ENCODE results near the gene FEM1A.
"Not testable (repeated sequence)": the region's sequence is repeated elsewhere in the genome, so short reads cannot be mapped to it uniquely, and the experiment has no call there.

The FEM1A gene, protein sequence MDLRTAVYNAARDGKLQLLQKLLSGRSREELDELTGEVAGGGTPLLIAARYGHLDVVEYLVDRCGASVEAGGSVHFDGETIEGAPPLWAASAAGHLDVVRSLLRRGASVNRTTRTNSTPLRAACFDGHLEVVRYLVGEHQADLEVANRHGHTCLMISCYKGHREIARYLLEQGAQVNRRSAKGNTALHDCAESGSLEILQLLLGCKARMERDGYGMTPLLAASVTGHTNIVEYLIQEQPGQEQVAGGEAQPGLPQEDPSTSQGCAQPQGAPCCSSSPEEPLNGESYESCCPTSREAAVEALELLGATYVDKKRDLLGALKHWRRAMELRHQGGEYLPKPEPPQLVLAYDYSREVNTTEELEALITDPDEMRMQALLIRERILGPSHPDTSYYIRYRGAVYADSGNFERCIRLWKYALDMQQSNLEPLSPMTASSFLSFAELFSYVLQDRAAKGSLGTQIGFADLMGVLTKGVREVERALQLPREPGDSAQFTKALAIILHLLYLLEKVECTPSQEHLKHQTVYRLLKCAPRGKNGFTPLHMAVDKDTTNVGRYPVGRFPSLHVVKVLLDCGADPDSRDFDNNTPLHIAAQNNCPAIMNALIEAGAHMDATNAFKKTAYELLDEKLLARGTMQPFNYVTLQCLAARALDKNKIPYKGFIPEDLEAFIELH

DNA sequence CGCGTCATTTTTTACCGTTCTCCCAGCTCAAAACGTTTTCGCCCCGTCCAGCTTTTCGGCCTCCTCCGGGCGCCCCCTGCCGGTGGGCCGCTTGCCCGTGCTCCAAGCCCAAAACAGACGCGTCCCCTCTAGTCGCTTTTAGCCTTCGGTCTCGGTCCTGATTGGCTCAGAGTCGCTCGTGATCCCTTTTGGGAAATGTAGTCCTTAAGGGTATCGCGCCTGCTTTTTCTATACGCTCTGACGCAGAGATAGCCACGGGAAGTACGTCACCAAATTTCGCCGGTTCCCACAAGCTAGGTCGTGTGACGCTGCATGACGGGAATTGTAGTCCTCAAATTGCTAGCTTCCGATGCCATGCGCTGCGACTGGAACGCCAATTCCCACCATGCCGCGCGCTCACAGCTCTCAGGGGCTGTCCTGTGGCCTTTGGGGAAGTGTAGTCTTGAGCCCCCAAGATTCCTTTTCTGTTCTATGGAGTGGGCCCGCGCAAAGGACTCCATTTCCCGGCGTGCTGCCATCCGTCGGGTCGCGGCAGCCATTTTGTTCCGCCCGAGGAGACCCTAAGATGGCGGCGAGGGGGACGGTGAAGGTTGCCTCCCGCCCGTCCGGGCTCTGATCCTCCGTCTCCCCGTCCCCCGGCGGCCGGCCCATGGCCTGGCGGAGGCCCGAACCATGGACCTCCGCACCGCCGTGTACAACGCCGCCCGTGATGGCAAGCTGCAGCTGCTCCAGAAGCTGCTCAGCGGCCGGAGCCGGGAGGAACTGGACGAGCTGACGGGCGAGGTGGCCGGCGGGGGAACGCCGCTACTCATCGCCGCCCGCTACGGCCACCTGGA lies at the start of gene FEM1A:
FEM1A (plus strand) TSS at position 552 of the 836 bp plus-strand sequence; CDS start at position 673, 121 bp downstream.
- DNase-seq: peak; percentile 98

DNA sequence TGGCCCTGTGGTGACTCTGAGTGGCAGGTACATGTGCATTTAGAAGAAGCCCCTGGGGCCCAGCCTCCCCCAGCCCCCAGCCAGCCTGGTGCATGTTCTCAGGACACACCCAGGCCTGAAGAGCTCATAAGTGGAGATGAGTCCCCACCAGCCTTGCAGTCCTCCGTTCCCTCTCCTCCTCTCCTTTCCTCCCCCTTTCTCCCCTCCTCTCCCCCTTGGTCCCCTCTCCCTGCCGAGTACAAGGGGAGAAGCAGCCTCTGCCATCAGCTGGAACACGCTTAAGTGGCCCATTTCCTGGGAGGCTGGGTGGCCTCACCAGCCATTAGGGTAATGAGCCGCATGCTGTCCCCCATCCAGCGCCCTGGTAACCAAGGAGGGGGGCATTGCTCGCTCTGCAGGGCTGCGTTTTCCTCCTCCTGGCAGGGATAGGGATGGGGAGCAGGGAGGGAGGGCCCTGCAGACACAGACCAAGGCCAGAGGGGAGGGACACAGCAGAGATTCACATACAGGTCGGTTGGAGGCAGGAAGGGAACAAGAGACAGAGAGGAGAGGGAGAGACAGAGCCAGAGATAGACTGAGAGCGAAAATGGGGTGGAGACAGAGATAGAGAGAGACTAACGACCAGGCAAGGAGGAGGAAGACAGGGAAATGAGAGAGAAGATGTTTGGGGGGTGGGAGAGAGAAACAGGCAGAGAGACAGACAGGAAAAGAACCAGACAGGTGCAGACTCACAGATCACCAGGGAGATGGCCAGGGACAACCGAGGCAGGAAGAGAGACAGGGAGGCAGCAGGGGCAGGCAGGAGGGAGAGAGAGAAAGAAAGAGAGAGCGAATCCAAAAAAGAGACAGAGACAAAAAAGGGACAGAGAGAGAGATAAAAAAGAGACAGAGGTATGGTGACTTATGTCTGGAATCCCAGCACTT lies 48.5 kb upstream of the FEM1A start:
- DNase-seq: no peak

DNA sequence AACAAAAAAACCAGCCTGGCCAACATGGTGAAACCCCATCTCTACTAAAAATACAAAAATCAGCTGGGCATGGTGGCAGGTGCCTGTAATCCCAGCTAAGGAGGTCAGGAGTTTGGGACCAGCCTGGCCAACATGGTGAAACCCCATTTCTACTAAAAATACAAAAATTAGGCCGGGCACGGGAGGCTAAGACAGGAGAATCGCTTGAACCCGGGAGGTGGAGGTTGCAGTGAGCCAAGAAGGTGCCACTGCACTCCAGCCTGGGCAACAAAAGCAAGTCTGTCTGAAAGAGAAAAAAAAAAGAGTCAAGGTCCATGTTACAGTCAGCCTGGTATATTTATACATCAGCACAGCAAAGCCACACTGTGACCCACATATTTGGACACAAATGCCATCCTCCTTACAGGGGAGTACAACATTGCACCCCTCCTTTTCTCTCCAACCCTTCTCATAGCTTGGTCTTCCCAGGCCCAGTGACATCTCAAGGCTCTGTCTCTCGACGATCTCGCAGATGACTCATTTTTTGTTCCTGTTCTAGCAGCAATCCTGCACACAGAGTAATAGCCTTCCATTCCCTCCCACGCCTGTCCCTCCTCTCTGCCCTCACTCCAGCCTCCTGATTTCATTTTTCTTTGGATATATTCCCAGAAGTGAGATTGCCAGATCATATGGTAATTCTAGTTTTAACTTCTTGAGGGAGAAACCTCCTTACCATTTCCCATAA lies 46.9 kb upstream of the FEM1A start:
- DNase-seq: no peak

DNA sequence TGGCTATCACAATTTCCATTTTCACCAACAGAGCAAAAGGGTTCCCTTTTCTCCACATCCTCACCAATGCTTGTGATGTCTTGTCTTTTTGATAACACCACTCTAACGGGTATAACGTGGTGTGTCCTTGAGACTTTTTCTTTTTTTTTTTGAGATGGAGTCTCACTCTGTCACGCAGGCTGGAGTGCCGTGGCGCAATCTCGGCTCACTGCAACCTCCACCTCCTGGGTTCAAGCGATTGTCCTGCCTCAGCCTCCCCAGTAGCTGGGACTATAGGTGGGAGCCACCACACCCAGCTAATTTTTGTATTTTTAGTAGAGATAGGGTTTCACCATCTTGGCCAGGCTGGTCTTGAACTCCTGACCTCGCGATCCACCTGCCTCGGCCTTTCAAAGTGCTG lies 46.4 kb upstream of the FEM1A start:
- DNase-seq: not testable (repeated sequence)

DNA sequence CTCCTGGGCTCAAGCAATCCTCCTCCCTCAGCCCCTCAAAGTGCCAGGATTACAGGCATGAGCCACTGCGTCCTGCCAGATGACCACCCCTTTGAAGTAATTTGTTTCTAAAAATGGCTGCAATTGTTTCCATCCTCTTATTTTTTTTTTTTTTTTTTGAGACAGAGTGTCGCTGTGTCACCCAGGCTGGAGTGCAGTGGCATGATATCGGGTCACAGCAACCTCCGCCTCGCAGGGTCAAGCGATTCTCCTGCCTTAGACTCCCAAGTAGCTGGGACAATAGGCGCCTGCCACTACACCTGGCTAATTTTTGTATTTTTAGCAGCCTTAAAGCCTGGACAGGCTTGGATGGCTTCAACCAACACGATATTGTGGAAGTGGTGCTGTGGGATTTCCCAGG lies 45.5 kb upstream of the FEM1A start:
- DNase-seq: no peak

DNA sequence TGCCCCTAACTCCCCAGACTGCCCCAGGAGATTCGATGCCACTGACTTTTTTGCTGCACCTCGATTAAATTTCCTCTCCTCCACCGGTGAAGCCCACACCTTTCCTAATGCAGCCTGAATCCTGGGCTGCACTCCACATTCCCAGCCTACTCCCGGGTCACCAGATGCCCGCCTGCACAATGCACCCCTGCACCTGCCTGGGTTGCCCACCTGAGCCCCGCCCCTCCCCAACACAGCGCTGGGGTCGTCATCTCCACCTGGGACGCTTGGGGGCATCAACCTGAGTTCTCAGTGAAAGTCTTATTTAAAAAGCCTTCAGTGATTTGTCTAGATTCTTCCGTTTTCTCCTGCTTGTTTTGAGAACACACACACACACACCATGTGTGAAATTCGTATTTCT lies 43.3 kb upstream of the FEM1A start:
- no peak for DNase-seq

DNA sequence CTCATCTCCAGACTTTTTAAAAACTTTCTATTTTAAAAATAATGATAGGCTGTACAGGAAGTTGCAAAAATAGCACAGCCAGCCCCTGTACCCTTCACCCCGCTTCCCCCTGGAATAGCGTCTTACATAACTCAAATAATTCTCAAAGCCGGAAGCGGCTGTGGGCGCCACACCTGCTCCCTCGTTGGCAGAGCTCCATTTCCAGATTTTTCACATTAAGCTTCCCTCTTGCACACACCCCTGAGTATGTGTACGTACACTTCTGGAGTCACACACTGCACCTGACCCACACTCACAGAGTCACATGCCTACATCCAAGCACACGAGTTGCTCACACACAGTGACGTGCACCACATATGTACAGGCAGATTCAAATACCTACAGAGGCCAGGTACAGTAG lies 42.9 kb upstream of the FEM1A start:
- DNase-seq: no peak

DNA sequence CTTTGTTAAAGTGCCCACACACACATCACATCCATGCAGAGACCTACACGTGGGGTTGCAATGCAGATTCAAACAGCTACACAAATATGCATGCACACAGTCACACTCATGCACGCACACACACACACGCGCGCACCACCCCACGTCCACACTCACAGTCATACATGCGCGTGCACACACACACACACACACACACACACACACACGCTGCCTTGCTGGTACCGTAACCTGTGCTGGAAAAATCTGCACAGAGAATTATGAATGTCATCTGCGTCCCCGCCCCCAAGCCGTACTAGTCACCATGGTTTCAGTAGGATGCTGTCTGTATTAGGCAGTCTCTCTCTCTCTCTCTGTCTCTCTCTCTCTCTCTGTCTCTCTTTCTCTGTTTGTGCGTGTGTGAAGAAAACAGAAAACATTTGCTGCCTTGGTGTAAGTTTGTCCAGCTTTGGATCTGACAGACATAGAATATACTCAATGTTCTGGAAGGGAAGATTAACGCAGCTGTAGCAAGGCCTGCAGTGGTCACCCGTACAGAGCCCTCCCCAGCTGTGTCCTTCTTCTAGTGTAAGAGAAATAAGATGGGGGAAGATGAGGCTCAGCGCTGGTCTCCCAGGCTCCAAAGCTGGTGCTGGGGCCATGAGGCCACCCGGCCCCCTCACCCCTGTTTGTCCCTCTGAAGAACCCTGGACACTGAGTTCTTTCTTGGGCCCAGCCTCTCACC lies 41.5 kb upstream of the FEM1A start:
- DNase-seq: peak; percentile 34

DNA sequence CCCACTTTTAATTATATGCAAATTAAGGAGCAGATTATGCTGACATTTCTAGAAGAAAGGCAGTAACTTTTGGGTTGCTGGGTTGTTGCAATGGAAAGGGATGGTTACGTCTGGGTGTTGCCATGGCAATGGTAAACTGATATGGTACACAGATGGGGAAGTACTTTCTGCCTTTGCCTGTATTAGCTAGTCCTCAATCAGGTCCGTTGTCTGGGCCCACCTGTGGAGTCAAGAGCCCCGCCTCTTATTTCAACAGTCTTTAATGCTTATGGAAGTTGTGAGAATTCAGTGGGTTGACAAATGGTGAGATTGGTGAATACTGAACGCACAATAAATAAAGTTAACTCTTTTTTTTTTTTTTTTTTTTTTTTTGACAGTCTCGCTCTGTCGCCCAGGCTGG lies 37.3 kb upstream of the FEM1A start:
- no peak for DNase-seq

DNA sequence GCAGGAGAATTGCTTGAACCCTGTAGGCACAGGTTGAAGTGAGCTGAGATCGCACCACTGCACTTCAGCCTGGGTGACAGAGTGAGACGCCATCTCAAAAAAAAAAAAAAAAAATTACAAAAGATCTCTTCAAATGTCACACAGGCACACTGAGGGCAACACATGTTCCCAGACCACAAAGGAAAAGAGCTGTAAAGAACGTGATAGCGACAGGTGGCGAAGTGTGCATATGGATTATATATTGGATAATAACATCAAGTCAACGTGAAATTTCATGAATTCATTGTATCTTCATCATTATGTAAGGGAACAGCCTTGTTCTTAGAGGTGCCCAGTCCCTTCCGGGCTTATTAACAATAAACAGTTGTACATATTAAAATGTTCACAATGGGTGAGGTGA lies 36.1 kb upstream of the FEM1A start:
- no peak for DNase-seq

DNA sequence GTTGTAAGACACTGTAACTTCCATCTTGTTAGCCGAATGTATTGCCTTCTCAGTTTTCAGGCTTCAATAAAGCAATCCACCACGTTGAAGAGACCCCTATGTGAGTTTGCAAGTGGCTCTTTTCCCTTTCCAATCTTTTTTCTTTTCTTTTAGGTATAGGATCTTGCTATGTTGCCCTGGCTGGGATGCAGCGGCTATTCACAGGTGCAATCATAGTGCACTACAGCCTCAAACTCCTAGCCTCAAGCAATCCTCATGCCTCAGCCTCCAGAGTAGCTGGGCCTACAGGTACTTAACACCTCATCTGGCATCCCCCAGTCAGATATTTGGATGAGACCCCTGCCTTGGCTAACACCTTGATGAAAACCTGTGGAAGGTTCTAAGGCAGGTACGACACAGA lies 33.5 kb upstream of the FEM1A start:
- DNase-seq: no peak

DNA sequence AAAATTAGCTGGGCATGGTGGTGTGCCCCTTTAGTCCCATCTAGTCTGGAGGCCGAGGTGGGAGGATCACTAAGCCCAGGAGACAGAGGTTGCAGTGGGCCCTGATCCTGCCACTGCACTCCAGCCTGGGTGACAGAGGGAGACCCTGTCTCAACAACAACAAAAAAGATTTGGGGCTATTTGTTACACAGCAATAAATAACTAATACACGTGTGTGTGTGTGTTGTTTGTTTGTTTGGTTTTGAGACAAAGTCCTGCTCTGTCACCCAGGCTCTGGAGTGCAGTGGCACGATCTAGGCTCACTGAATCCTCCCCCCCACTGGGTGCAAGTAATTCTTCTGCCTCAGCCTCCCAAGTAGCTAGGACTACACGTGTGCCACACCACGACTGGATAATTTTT lies 32.9 kb upstream of the FEM1A start:
- DNase-seq: no peak

DNA sequence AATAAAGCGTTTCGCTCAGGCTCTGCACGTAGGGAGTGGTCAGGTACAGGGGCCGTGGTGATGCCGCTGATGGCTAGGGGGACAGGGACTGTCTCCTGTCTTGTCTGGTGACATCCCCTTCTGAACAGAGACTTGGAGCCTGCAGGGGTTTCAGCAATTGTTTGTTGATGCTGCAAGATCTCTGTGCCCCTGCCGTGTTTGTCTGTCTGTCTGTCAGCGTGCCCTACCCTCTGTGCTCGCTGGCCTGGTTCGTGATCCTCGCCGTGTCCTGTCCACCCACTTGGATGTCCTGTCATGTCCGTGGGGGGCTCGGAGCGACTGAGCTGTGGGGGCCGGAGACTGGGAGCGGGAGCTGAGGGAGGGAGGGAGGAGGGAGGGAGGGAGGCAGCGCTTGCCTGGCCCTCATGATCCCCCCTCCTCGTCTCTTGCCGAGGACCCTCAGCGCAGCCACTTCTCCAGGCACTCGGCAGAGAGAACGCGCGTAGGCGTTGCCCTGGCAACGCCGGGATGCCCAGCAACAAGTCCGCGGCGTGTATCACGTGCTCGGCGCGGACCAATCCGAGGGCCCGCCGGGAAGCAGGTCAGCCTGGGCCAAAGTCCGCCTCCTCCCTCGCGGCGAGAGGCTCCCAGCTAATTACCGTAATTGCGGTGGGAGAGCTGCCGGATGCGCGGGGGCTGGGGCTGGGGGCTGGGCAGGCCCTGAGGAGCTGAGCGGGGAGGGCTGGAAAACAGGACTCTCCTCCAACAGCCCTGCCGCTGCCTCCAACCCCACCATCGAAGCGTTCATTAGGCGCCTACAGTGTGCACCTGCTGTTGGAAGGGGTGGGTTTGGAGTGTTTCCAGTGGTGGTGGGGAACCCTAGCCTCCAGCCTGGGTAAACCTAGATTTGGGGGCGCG lies 31.9 kb upstream of the FEM1A start:
- DNase-seq: peak; percentile 76

DNA sequence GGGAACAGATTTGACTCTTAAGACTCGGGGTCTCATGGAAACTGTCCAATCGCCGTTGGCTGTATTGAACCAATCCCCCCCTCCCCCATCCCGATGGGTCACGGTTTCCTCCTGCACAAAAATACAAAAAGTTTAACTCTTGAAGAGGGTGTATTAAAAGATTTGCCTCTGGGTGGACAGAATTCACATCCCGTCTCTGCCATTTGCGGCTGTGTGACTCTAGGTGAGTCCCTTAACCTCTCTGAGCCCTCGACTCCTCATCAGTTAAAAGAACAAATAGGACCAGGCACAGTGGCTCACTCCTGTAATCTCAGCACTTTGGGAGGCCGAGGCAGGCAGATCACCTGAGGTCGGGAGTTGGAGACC lies 31.3 kb upstream of the FEM1A start:
- DNase-seq: no peak

DNA sequence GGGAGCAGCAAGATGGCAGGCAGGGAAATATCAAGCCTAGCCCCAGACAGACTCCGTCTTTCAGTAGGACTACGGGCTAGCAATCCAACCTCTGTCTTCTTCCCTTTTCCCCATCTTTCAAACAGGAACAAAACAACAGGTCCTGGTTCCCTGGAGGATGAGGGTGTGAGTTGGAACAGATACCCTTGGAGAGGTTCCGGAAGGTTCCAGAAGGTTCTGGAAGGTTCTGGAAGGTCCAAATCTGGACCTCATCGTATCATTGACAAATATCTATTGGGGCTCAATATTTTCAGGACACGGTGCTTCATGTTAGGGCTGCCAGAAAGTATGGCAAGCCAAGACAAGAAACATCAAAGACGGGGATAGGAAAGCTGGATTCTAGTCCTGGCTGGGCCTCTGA lies 28.5 kb upstream of the FEM1A start:
- DNase-seq: no peak

DNA sequence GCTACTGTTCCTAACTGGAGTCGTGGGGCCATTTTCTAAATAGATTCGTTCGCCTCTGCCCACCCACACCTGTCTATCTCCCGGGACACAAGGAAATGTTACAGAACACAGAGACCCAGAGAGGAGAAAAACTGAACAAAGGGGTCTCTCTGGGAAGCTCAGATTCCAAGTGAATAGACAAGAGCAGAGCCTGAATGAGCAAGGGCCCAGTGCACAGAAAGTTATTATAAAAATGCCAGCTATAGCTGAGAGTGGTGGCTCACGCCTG lies 27.2 kb upstream of the FEM1A start:
- DNase-seq: no peak

DNA sequence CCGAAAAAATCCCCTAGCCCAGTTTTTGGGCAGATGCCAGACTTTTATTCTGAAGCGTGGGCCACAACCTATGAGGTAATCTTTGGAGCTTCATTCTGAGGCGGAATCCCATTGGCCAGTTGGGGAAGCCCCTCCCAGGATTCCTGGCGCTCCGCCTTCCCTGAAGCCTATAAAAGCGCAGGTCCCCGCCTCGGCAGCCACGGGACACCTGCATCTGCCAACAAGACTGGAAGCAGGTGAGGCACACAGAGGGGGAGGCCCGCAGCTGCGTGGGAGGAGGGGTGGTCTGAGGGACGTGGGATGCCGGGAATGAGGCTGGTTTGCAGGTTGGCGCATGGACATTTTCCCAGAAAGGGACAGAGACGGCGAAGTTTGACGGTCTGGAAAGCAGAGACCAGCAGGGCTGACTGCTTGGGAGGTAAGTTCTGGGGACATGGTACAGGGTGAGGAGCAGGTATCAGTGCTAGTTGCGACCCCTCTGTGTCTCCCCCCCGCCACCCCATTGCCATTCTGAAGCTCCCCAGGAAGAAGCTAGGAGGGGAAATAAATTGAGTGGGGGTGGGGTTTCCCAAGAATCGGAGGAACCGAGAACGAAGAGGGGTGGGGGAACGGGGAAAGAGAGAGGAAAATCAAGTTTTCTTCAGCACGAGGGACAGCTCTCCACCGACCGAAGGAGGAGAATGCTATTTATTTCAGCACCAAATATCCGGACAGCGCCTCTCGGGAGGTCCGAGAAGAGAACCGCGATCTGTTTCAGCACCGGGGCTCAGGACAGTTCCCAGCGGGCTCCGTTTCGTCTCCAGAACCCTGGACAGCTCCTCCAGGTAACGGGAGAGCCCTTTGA lies 22.4 kb upstream of the FEM1A start:
- DNase-seq: peak; percentile 88

DNA sequence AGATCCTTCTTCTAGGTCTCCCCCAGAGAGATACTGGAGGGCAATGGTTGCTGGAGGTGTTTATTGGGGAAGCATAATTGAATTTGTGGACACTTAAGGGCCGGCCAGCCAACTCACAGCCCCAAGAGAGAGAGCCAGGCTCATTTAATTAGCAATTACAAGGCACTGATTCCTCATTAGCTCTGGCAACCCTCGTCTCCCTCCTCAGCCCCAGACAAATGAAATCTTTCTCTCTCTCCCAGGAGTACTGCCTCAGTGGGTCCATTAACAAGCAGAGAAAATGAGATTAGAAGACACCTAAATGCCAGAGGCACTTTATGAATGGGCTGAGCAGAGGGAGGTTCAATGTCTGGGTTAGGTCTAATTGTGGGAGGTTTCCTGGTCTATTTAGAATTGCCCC lies 19.0 kb upstream of the FEM1A start:
- DNase-seq: no peak

DNA sequence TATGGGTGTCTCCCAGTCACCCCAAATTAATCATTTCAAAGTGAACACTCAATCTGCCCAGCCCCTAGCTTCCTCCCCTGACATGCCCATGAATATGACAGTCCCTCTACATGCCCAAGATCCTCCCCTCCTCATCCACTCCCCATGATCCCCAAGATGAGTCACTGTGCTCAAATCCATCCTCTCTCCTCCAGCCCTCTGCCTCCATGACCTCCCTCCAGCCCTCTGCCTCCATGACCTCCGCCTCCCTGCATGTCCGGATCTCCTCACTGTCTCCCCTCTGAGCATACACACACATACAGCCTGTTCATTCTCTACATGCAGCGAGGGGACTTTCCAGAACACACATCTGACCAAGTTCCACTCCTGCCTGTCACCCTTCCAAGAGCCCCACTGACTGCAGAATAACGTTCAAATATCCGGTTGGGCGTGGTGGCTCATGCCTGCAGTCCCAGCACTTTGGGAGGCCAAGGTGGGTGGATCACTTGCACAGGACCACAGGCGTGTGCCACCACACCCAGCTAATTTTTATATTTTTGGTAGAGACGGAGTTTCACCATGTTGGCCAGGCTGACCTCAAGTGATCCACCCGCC lies 18.4 kb upstream of the FEM1A start:
- DNase-seq: no peak

Data from activated CD4-positive, alpha-beta T cell treated with anti-CD3 and anti-CD28 coated beads for 48 hours (primary cell).